Activated CD8-positive, alpha-beta memory T cell treated with anti-CD3 and anti-CD28 coated beads for 1 hour (primary cell): ENCODE data around the gene CNTRL.

ENCODE experiments used
- DNase-seq, 2 donors: peaks; one replicate each; pipeline ENCODE4 v3.0.0-alpha.2; 2020; ENCODE audit warnings: low read depth in 1 of 2; ENCODE audit errors: extremely low read depth in 1 of 2

The CNTRL gene

DNA sequence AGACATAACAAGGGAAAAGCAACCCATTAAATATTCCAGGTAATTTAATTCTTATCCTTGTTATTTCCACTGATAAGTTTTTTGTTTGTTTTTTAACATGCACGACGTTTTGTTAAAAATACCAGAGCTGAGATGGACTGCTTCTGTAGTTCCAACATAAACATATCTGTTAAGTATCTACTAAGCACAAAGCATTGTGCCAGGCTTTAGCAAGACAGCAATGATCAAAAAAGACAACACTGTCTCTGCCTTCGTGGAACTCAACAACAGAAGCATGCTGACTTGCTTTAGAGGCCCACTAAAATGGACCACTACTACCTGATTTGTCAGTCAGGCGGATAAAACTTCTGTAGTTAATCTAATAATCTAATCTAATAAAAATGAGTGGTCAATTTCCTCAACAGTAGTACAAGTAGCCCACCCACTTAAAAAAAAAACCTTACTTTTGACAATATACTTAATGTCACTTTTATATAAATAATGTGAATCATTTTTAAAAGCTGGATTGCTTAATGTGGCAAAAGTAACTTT, 123.8 kb downstream of the CNTRL start:
- DNase-seq, result no peak

DNA sequence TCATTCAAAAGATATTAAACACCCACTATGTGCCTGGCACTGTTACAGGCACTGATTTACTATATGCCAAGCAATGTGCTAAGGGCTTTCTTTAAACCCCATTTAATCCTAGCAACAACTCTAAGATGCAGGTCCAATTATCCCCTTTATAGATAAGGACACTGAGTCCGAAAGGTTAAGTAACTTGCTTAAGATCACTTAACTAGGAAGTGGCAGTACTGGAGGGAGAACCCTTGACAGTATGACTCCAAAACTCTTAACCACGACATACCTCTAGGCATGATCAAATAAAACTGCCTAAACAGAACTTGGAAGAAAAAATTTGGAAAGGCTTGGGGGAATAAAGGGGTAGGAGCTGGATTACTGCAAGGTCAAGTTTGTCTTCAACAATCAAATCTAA, 125.2 kb downstream of the CNTRL start:
- DNase-seq, result no peak

DNA sequence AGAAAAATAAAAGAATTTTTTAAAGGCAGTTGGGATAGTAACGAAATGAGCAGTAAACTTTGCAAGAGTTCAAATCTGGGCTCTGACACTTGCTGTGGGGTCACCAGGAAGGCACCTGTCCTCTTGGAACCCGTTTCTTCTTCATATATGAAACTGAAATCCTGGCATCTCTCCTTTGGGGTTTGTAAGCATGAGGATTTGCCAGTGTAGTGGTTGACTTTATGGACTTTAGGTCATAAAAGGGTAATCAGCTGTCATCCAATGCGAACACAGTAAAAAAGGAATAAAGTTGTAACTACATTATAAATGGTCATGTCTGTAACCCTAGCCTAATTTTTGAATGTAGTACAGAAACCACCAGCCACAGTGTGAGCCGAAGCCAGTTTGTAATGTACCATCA, 125.6 kb downstream of the CNTRL start:
- DNase-seq, result no peak

- peak; percentile 10 to 24 for DNase-seq
These were observed 126.4 kb downstream of the CNTRL start for GRCh38 chr9:121201045-121201737.

GRCh38 chr9:121201738-121202533, 127.2 kb downstream of the CNTRL start, which contains the start of gene RAB14:
RAB14 (minus strand) TSS chr9:121201869; CDS start chr9:121193412, 8,457 bp downstream.
- DNase-seq, result peak; percentile 100

DNA sequence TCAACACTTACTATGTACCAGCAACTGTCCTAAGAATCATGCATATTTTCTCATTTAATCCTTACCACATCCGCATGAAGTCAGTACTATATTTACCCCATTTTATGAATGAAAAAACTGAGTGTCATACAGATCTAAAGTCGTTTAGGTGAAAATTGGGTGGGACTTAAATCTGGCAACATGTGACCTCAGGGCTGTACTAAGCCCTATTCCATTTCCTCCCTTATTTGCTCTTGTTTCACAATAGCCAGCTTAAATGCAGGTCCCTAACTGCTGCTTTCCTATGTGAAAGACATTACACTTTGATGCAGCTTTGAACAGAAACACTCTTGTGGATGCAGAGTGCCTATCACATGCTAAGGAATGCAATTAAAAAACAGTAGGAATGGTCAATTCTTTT, 129.4 kb downstream of the CNTRL start:
- DNase-seq, result no peak

GRCh38 chr9:121204611-121205010, 129.9 kb downstream of the CNTRL start:
- no peak for DNase-seq

GRCh38 chr9:121206516-121207370, 132.0 kb downstream of the CNTRL start:
- no peak for DNase-seq

DNA sequence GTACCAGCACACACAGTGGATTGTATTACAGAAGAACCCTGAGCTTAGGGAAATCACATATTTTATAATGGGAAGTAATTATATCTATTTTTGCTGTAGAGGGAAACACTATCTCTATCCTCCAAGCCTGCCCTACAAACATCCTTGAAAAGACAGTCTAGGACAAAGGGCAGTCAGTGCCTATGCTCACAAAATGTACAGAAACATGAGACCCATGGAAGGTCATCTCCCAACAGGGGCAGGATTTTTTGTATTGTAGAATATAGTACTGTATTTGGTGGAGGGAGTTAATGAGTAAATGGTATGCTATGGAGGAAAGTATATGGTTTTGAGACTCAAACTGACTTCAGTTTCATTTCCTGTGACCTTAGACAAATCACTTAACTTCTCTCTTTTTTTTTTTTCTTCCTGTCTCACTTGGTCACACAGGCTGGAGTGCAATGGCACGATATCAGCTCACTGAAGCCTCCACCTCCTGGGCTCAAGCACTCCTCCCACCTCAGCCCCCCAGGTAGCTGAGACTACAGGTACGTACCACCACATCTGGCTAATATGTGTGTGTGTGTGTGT, 132.7 kb downstream of the CNTRL start:
- DNase-seq, result no peak

DNA sequence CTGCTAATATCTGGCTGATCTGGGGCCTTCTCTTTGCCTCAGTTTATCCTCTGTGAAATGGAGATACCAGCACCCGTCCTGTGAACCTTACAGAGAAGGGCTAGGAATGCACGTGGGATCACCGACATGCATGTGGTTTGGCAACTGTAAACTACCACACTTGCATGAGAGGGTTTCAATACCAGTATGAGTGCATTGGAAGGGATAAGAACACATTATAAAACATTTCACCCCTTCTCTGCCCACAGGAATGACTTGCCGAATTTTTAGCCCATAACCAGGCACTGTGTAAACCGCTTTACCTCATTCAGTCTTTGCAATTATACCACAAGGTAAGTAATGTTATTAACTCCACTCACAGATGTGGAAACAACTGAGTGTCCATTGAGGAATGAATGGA, 135.8 kb downstream of the CNTRL start:
- DNase-seq, result no peak

- DNase-seq, result peak; percentile 14 to 39
These were observed 138.5 kb downstream of the CNTRL start for GRCh38 chr9:121213136-121213806.

DNA sequence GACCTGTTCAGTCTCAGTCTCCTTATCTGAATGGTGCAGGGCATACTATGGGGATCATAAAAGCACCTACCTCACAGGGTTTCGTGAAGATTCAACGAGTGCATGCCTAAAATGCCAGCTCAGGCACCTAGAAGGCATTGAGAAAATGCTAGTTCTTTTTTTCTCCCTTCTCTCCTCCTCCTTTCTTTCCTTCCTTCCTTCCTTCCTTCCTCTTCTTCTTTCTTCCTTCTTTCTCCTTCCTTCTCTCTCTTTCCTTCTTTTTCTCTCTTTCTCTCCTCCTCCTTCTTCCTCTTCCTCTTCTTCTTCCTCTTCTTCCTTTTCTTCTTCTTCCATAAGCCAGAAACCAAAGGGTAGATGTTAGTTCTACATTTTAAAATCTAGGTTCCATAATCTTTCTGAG, 139.2 kb downstream of the CNTRL start:
- no peak for DNase-seq

- no peak for DNase-seq
These were observed 141.6 kb downstream of the CNTRL start for GRCh38 chr9:121216271-121216805.

- DNase-seq, result no peak
These were observed 143.0 kb downstream of the CNTRL start for GRCh38 chr9:121217609-121218292.

- DNase-seq, result no peak
These were observed 143.7 kb downstream of the CNTRL start for GRCh38 chr9:121218357-121219027.

DNA sequence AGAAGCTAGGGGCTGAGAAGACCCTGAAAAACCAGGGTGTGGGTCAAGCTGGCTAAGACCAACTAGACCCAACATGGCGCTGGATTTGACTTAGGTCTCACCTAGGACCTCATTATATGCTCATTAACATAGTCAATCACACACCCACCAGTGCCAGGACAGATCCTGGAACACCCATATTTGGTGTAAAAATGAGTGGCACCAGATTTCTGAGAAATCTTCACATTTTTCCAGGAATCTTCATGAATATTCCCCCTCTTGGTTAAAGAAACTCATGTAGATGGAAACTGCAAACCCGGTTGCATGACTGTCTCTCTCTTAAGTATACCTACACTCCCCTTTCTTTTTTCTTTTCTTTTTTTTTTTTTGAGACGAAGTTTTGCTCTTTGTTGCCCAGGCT, 144.8 kb downstream of the CNTRL start:
- DNase-seq, result no peak

DNA sequence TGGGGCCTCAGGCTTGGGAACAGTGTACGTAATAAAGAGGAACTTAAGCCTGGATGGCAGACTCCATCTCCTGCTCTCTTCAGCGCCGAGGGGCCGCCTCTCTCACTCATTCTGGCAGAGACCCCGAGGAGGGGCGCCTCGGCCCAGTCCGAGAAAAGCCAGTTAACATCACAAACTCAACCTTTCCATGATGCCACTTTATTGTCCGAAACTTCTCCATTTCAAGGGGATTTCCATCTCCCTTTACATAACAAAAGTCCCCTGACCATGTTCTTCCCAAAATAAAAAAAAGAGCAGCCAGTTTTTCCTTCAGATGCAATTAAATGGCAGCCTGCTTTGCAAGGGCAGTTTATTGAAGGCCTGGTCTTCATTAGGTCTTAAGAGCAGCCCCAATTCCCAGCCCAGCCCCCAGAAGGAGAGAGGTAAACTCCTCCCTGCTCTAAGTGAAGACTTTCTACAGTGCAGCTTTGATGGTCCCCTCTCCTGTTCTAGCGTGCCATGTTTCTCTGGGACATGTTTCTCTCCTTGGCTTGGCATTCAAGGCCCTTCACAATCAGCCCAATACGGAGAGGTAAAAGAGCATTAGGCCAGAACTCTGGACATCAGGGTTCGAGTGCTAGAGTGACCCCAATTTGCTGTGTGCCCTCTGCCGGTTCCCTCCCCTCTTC, 146.4 kb downstream of the CNTRL start:
- no peak for DNase-seq

GRCh38 chr9:121221664-121222055, 146.9 kb downstream of the CNTRL start:
- DNase-seq, result no peak
